ENCODE results near the gene RGSL1. TPM values are rescaled to one million over a fixed set of nuclear protein-coding genes. Genes with fewer than 3 reads are reported as not detected.

RGSL1 gene
- total and polyA plus RNA-seq, 2 of the 8 experiments (the other 6 are each of a cell fraction or from before 2014, with no cell fraction given): not detected

DNA sequence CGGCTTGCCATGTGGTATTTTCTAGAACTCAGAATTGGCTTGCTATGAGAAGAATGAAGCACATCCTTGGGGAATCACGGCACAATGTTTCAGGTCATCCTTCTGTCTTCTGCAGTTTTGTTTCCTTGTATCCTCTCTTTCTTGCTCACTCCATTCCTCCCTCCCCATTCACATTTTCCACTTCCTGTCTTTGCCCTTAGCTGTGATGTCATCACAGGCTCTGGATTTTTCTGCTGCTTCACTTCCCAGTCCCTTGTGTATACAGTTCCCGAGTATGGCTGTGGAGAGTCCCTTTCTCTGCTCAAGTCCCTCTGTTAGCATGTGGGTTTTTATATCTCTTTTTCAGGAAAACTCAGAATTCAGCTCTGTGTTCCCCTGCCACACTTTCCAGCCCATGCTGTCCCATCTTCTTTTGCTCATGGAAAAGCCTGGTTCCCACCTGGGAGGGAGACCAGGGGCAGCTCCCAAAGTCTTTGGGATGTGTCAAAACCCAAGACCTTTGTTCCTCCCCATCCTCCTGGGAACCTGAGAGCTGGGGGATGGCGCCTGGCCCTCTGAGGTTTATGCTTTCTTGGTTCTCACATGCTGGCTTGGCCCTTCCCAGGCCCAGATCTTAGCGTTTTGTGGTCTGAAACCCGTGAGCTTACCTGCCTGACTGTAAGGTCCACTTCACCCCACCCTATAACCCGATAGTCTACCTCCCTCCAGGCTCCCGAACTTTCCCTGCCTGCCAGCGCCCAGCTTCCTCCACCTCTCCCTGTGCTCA is 159.1 kb downstream of the RGSL1 start:
- peaks cover 10 to 27% (median 17%) of the 10 kb centered on the region in 4 experiments for H3K4me1 ChIP-seq (replicated peaks in 1 of 4; ENCODE audit: control insufficient read depth in 3 of 4, insufficient read depth in 4 of 4, low read length in 3 of 4)
- ChIA-PET POLR2A (ENCODE audit: partially characterized antibody) (interaction anchor here (0.6 to 15.0 kb wide), 4 partner anchors 7 to 257 kb away, joined by 3 to 231 read pairs (median 4); no protein-coding TSS in a partner anchor), CTCF (ENCODE audit: partially characterized antibody) (interaction anchor here (1.0 to 37.1 kb wide), 5 partner anchors 11 to 182 kb away, joined by 3 to 1131 read pairs (median 18); partner anchors contain the start of gene NPL)
- H3K36me3 ChIP-seq (ENCODE audit: control insufficient read depth in 2 of 4, insufficient read depth in 4 of 4, low read length in 3 of 4): no peaks in the 10 kb centered on the region; a peak in 1 of 8 replicates
- H3K4ac ChIP-seq (replicated peaks; ENCODE audit: insufficient read length, low read depth, low read length): no peak overlapping the region
- no peak overlapping the region for H2AK5ac ChIP-seq (ENCODE audit: low read depth, low read length)
- no peak overlapping the region for H2AFZ ChIP-seq (ENCODE audit: low read length)
- FAIRE-seq (no peak), DNase-seq (ENCODE audit: low read depth in 1 of 2, low spot score in 2 of 2) (no peak)
- H2BK5ac ChIP-seq (ENCODE audit: low read depth, low read length): no peak overlapping the region; the same call in 1 of the 2 replicates
- H4K91ac ChIP-seq (replicated peaks; ENCODE audit: insufficient read length, low read length): no peak overlapping the region
- no peak overlapping the region for H3K4me2 ChIP-seq (ENCODE audit: insufficient read depth in 1 of 2, low read depth in 2 of 2, low read length in 2 of 2)
- H3K27ac ChIP-seq (ENCODE audit: low read depth, low read length): no peak overlapping the region
- no peak overlapping the region for H4K8ac ChIP-seq (ENCODE audit: extremely low read depth, insufficient read depth, low read length)
- H3K9ac ChIP-seq (replicated peaks in 1 of 4; ENCODE audit: extremely low read depth in 1 of 4, low read depth in 3 of 4, low read length in 3 of 4): no peak overlapping the region
- H3K23ac ChIP-seq (ENCODE audit: insufficient read length): no peak overlapping the region
- H3K4me3 ChIP-seq (ENCODE audit: extremely low read depth in 1 of 4, insufficient read depth in 2 of 4, low read depth in 3 of 4, low read length in 4 of 4): no peak overlapping the region
- H3K18ac ChIP-seq (ENCODE audit: extremely low read depth, low read length): no peak overlapping the region
- no peaks in the 10 kb centered on the region for H3K79me2 ChIP-seq (ENCODE audit: control insufficient read depth in 1 of 2, insufficient read depth in 2 of 2, low read length in 2 of 2)
- H3K14ac ChIP-seq (ENCODE audit: insufficient read length): no peak overlapping the region
- peaks cover 1% of the 10 kb centered on the region; the same call in 1 of the 2 replicates for H3K23me2 ChIP-seq (ENCODE audit: low read depth, low read length)
- H3K79me1 ChIP-seq (ENCODE audit: low read depth, low read length): no peaks in the 10 kb centered on the region
- H4K5ac ChIP-seq (ENCODE audit: insufficient read length, low read depth, low read length): no peak overlapping the region
- H3K27me3 ChIP-seq (replicated peaks in 1 of 4; ENCODE audit: control insufficient read depth in 3 of 4, extremely low read depth in 1 of 4, insufficient read depth in 3 of 4, low read length in 3 of 4): peaks cover 0 to 33% (median 20%) of the 10 kb centered on the region in 4 experiments; a peak in 6 of 7 replicates
- H3K9me3 ChIP-seq (ENCODE audit: insufficient read depth in 2 of 2, low read depth in 1 of 2, low read length in 1 of 2): no peaks in the 10 kb centered on the region
- no peak overlapping the region for H2BK120ac ChIP-seq (replicated peaks; ENCODE audit: low read depth, low read length)
- TF ChIP-seq POLR2A (IDR thresholded peaks at IDR 0.05; ENCODE audit: control extremely low read depth in 1 of 2, low read depth in 2 of 2, low read length in 2 of 2) (no peak), RXRA (IDR thresholded peaks at IDR 0.05; ENCODE audit: insufficient read depth, low read depth, low read length) (no peak), ZNF274 (IDR thresholded peaks at IDR 0.05; ENCODE audit: borderline replicate concordance, extremely low read depth, low read length) (no peak), CBX8 (IDR thresholded peaks at IDR 0.05; ENCODE audit: borderline replicate concordance, low read depth, low read length) (no peak), BCL11A (IDR thresholded peaks at IDR 0.05; ENCODE audit: low read depth in 2 of 2, low read length in 2 of 2) (no peak), MAFK (IDR thresholded peaks at IDR 0.05; ENCODE audit: low read depth, low read length) (no peak), SUZ12 (IDR thresholded peaks at IDR 0.05; ENCODE audit: low read length) (no peak), CEBPB (IDR thresholded peaks at IDR 0.05; ENCODE audit: low read depth, low read length) (no peak), HDAC6 (IDR thresholded peaks at IDR 0.05; ENCODE audit: low read depth, low read length) (no peak), TEAD4 (IDR thresholded peaks at IDR 0.05; ENCODE audit: low read depth, low read length) (no peak), TBP (IDR thresholded peaks at IDR 0.05; ENCODE audit: low read depth, low read length) (no peak), FOSL1 (IDR thresholded peaks at IDR 0.05; ENCODE audit: insufficient read depth, low read depth, low read length) (no peak), KDM4A (IDR thresholded peaks at IDR 0.05; ENCODE audit: low read depth, low read length, severe bottlenecking) (no peak), KDM5A (IDR thresholded peaks at IDR 0.05; ENCODE audit: low read length) (no peak)
- no peak overlapping the region for H2BK15ac ChIP-seq (ENCODE audit: low read length)
- no peaks in the 10 kb centered on the region for H4K20me1 ChIP-seq (replicated peaks in 1 of 2; ENCODE audit: control insufficient read depth in 1 of 2, insufficient read depth in 2 of 2, low read length in 2 of 2)
- WGBS, 2 experiments (ENCODE audit: extremely low coverage in 1 of 2, insufficient coverage in 1 of 2, insufficient read length in 1 of 2, insufficient replicate concordance in 2 of 2, low coverage in 1 of 2, low lambda C conversion rate in 2 of 2, missing lambda C conversion rate in 1 of 2): 88% methylated on average over 9 of the region's 9 CpGs; no CpG with 5 or more reads in 1 of the 2 experiments
- no peak overlapping the region for H2BK20ac ChIP-seq (ENCODE audit: low read length)
- no peak overlapping the region for H3K56ac ChIP-seq (replicated peaks; ENCODE audit: insufficient read length, low read depth, low read length)
- no peak overlapping the region for H2BK12ac ChIP-seq (ENCODE audit: low read depth, low read length)

All from H1 (cell line).